SJCRH30 (cell line): ENCODE data around the gene RAP2C. TPM values are rescaled to one million over a fixed set of nuclear protein-coding genes. Genes with fewer than 3 reads are reported as not detected.
A peak's percentile ranks its signal among the peaks of the same experiment; 100 is the strongest.

Source experiments
- DNase-seq, 2 experiments: peaks; one replicate each; pipeline ENCODE4 v3.0.0-alpha.2; 2015 to 2020
- H3K27ac ChIP-seq: fragments of 250-450 bp; sonication (Bioruptor Pico); 2 replicates; pipeline ENCODE4 v1.5.1; 2020; ENCODE audit warnings: mild to moderate bottlenecking, moderate library complexity
- H3K27me3 ChIP-seq: fragments of 250-450 bp; sonication (Bioruptor Pico); 2 replicates; pipeline ENCODE4 v1.5.1; 2020; ENCODE audit warnings: mild to moderate bottlenecking, moderate library complexity
- H3K36me3 ChIP-seq: fragments of 250-450 bp; sonication (Bioruptor Pico); 2 replicates; pipeline ENCODE4 v1.5.1; 2020; ENCODE audit warnings: mild to moderate bottlenecking, moderate library complexity
- H3K4me1 ChIP-seq: fragments of 250-450 bp; sonication (Bioruptor Pico); 2 replicates; pipeline ENCODE4 v1.5.1; 2020; ENCODE audit warnings: mild to moderate bottlenecking, moderate library complexity
- H3K4me3 ChIP-seq: fragments of 250-450 bp; sonication (Bioruptor Pico); 2 replicates; pipeline ENCODE4 v1.5.1; 2020; ENCODE audit warnings: mild to moderate bottlenecking, moderate library complexity
- H3K9me3 ChIP-seq: fragments of 250-450 bp; sonication (Bioruptor Pico); replicated peaks from 2 replicates; pipeline ENCODE4 v1.5.1; 2020; ENCODE audit warnings: mild to moderate bottlenecking, moderate library complexity
- total RNA-seq: library from RNA; depleted of rRNA; stranded (reverse); fragments of >200 nt; shearing (Covaris generic); gene quantifications from 2 replicates; pipeline ENCODE4 v1.2.3, GENCODE V29; 2014; rRNA removed

The RAP2C gene
- 17.8 and 19.9 TPM in 2 replicates for total RNA-seq

GRCh38 chrX:132219343-132219768 is at the start of gene RAP2C:
Gene RAP2C, minus strand, starts transcription at chrX:132219447. Its CDS starts 2,179 bp downstream, at chrX:132217268.
- Histone ChIP-seq H3K36me3 (no peaks in the 10 kb centered on the region), H3K4me1 (0 out of 2 replicates have a peak, but pooled peaks cover 4% of the 10 kb centered on the region), H3K27ac (peak within 1 kb of the TSS; percentile 98), H3K27me3 (no peaks in the 10 kb centered on the region), H3K9me3 (no peaks in the 10 kb centered on the region), H3K4me3 (peak within 1 kb of the TSS; percentile 95)
- DNase-seq: peak; percentile 66 to 80

- H3K4me3 ChIP-seq: no peak overlapping the region
- no peaks in the 10 kb centered on the region for H3K36me3 ChIP-seq
- no peaks in the 10 kb centered on the region for H3K27me3 ChIP-seq
- peaks cover 4% of the 10 kb centered on the region; the same call in 1 of the 2 replicates for H3K4me1 ChIP-seq
- no peak overlapping the region for H3K27ac ChIP-seq
- no peak for DNase-seq
- no peaks in the 10 kb centered on the region for H3K9me3 ChIP-seq
These were observed 48.1 kb upstream of the RAP2C start for GRCh38 chrX:132267392-132267791.

GRCh38 chrX:132266583-132267355 is 47.5 kb upstream of the RAP2C start:
- peaks cover 4% of the 10 kb centered on the region; the same call in 1 of the 2 replicates for H3K4me1 ChIP-seq
- no peaks in the 10 kb centered on the region for H3K36me3 ChIP-seq
- H3K4me3 ChIP-seq: no peak overlapping the region
- H3K27ac ChIP-seq: no peak overlapping the region
- H3K27me3 ChIP-seq: no peaks in the 10 kb centered on the region
- no peaks in the 10 kb centered on the region for H3K9me3 ChIP-seq
- peak in 1 of 2 experiments; percentile 1 for DNase-seq

GRCh38 chrX:132263127-132263526 is 43.9 kb upstream of the RAP2C start:
- Histone ChIP-seq H3K27me3 (no peaks in the 10 kb centered on the region), H3K4me1 (peaks cover 4% of the 10 kb centered on the region; the same call in 1 of the 2 replicates), H3K27ac (no peak overlapping the region), H3K9me3 (no peaks in the 10 kb centered on the region), H3K36me3 (no peaks in the 10 kb centered on the region), H3K4me3 (no peak overlapping the region)
- DNase-seq: no peak

GRCh38 chrX:132258509-132258908 is 39.3 kb upstream of the RAP2C start:
- Histone ChIP-seq H3K27me3 (no peaks in the 10 kb centered on the region), H3K4me1 (no peaks in the 10 kb centered on the region), H3K9me3 (no peaks in the 10 kb centered on the region), H3K27ac (no peak overlapping the region), H3K4me3 (no peak overlapping the region), H3K36me3 (no peaks in the 10 kb centered on the region)
- DNase-seq: no peak

- Histone ChIP-seq H3K9me3 (no peaks in the 10 kb centered on the region), H3K36me3 (no peaks in the 10 kb centered on the region)
- no peak for DNase-seq
These were observed 37.9 kb upstream of the RAP2C start for GRCh38 chrX:132257116-132257515.

GRCh38 chrX:132236121-132236520 is 16.9 kb upstream of the RAP2C start:
- Histone ChIP-seq H3K36me3 (no peaks in the 10 kb centered on the region), H3K9me3 (no peaks in the 10 kb centered on the region), H3K4me3 (no peak overlapping the region), H3K27me3 (no peaks in the 10 kb centered on the region), H3K4me1 (no peaks in the 10 kb centered on the region), H3K27ac (no peak overlapping the region)
- DNase-seq: no peak

More at GRCh38 chrX:132257116-132257515, 37.9 kb upstream of the RAP2C start:
- Histone ChIP-seq H3K4me3 (no peak overlapping the region), H3K4me1 (no peaks in the 10 kb centered on the region), H3K27ac (no peak overlapping the region), H3K27me3 (no peaks in the 10 kb centered on the region)

GRCh38 chrX:132235488-132235887 is 16.2 kb upstream of the RAP2C start:
- Histone ChIP-seq H3K4me1 (no peaks in the 10 kb centered on the region), H3K4me3 (no peak overlapping the region), H3K27ac (no peak overlapping the region), H3K27me3 (no peaks in the 10 kb centered on the region), H3K9me3 (no peaks in the 10 kb centered on the region), H3K36me3 (no peaks in the 10 kb centered on the region)
- no peak for DNase-seq

- Histone ChIP-seq H3K9me3 (no peaks in the 10 kb centered on the region), H3K4me1 (no peaks in the 10 kb centered on the region), H3K27ac (no peak overlapping the region), H3K27me3 (no peaks in the 10 kb centered on the region), H3K36me3 (no peaks in the 10 kb centered on the region), H3K4me3 (no peak overlapping the region)
- no peak for DNase-seq
These were observed 12.3 kb upstream of the RAP2C start for GRCh38 chrX:132231587-132231986.

GRCh38 chrX:132227383-132228112 is 8.3 kb upstream of the RAP2C start:
- H3K9me3 ChIP-seq: no peaks in the 10 kb centered on the region
- no peak overlapping the region for H3K27ac ChIP-seq
- DNase-seq: no peak
- no peaks in the 10 kb centered on the region for H3K4me1 ChIP-seq
- no peak overlapping the region for H3K4me3 ChIP-seq
- no peaks in the 10 kb centered on the region for H3K36me3 ChIP-seq
- no peaks in the 10 kb centered on the region for H3K27me3 ChIP-seq

- H3K27ac ChIP-seq: no peak overlapping the region
- DNase-seq: peak in 1 of 2 experiments; percentile 3
- no peaks in the 10 kb centered on the region for H3K36me3 ChIP-seq
- H3K4me3 ChIP-seq: no peak overlapping the region
- no peaks in the 10 kb centered on the region for H3K4me1 ChIP-seq
- H3K9me3 ChIP-seq: no peaks in the 10 kb centered on the region
- no peaks in the 10 kb centered on the region for H3K27me3 ChIP-seq
These were observed 6.9 kb upstream of the RAP2C start for GRCh38 chrX:132226169-132226568.

- no peaks in the 10 kb centered on the region for H3K27me3 ChIP-seq
- H3K4me3 ChIP-seq: peak overlapping the region; percentile 95
- 0 out of 2 replicates have a peak, but pooled peaks cover 3% of the 10 kb centered on the region for H3K36me3 ChIP-seq
- 0 out of 2 replicates have a peak, but pooled peaks cover 4% of the 10 kb centered on the region for H3K4me1 ChIP-seq
- DNase-seq: peak; percentile 84 to 85
- H3K27ac ChIP-seq: peak overlapping the region; percentile 98
- H3K9me3 ChIP-seq: no peaks in the 10 kb centered on the region
These were observed 991 bp downstream of the RAP2C start for GRCh38 chrX:132218100-132218812.

- Histone ChIP-seq H3K4me3 (peak overlapping the region; percentile 95), H3K36me3 (peaks cover 3% of the 10 kb centered on the region; the same call in 1 of the 2 replicates), H3K4me1 (0 out of 2 replicates have a peak, but pooled peaks cover 4% of the 10 kb centered on the region), H3K27ac (peak overlapping the region; percentile 98), H3K9me3 (no peaks in the 10 kb centered on the region), H3K27me3 (no peaks in the 10 kb centered on the region)
- DNase-seq: peak; percentile 81 to 89
These were observed 1.8 kb downstream of the RAP2C start for GRCh38 chrX:132217203-132218073.

GRCh38 chrX:132216806-132217202 is 2.4 kb downstream of the RAP2C start:
- H3K4me3 ChIP-seq: peak overlapping the region; percentile 95
- H3K27me3 ChIP-seq: no peaks in the 10 kb centered on the region
- no peak for DNase-seq
- H3K9me3 ChIP-seq: no peaks in the 10 kb centered on the region
- H3K27ac ChIP-seq: peak overlapping the region; percentile 98
- 0 out of 2 replicates have a peak, but pooled peaks cover 4% of the 10 kb centered on the region for H3K4me1 ChIP-seq
- H3K36me3 ChIP-seq: peaks cover 3% of the 10 kb centered on the region; the same call in 1 of the 2 replicates
